HCT116 (cell line): ENCODE results near the gene COL23A1.

Source experiments
- CEBPB ChIP-seq: IDR thresholded peaks from 2 replicates; pipeline ENCODE4 v1.6.1; 2012; ENCODE audit warnings: low read depth
- EZH2phosphoT487 ChIP-seq: fragments of 200-600 bp; IDR thresholded peaks from 2 replicates; pipeline ENCODE4 v1.6.1; 2018; ENCODE audit warnings: antibody characterized with exemption, borderline replicate concordance
- POLR2A ChIP-seq: IDR thresholded peaks from 2 replicates; pipeline ENCODE4 v1.7.0; 2011; ENCODE audit warnings: borderline replicate concordance; ENCODE audit not compliant: insufficient read depth, insufficient read length; ENCODE audit errors: extremely low read depth
- ZNF274 ChIP-seq: fragments of 200-500 bp; sonication (Bioruptor generic); IDR thresholded peaks from 2 replicates; pipeline ENCODE4 v1.6.1; 2014; ENCODE audit warnings: mild to moderate bottlenecking, low read depth, low read length, inconsistent platforms
- TF ChIP-seq, protein P1 (sequence below), 3 experiments: fragments of 200-600 bp in 1 of 3; sonication (generic) in 1 of 3; IDR thresholded peaks in 2 of 3; conservative IDR thresholded peaks in 1 of 3; 2 replicates each; pipeline ENCODE4 v1.5.1; 2012 to 2017; ENCODE audit warnings: low read depth in 2 of 3, low read length in 2 of 3, antibody characterized with exemption in 1 of 3, borderline replicate concordance in 1 of 3, control low read depth in 1 of 3, mild to moderate bottlenecking in 1 of 3, mixed read lengths in 1 of 3, mixed run types in 1 of 3, moderate library complexity in 1 of 3; ENCODE audit not compliant: insufficient read depth in 1 of 3
- TF ChIP-seq, protein P2 (sequence below): IDR thresholded peaks from 2 replicates; pipeline ENCODE4 v1.6.1; 2012

GRCh38 chr5:178366998-178367735, 223.0 kb downstream of the COL23A1 start:
- TF ChIP-seq EZH2phosphoT487 (no peak), POLR2A (no peak), CEBPB (no peak), ZNF274 (no peak)
- TF ChIP-seq, protein P1, sequence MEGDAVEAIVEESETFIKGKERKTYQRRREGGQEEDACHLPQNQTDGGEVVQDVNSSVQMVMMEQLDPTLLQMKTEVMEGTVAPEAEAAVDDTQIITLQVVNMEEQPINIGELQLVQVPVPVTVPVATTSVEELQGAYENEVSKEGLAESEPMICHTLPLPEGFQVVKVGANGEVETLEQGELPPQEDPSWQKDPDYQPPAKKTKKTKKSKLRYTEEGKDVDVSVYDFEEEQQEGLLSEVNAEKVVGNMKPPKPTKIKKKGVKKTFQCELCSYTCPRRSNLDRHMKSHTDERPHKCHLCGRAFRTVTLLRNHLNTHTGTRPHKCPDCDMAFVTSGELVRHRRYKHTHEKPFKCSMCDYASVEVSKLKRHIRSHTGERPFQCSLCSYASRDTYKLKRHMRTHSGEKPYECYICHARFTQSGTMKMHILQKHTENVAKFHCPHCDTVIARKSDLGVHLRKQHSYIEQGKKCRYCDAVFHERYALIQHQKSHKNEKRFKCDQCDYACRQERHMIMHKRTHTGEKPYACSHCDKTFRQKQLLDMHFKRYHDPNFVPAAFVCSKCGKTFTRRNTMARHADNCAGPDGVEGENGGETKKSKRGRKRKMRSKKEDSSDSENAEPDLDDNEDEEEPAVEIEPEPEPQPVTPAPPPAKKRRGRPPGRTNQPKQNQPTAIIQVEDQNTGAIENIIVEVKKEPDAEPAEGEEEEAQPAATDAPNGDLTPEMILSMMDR (IDR thresholded peaks at IDR 0.05 in 2 of 3, conservative IDR thresholded peaks at IDR 0.05 in 1 of 3; ENCODE audit: borderline replicate concordance in 1 of 3, insufficient read depth in 1 of 3, low read depth in 2 of 3, low read length in 2 of 3) = no peak
- TF ChIP-seq, protein P2, sequence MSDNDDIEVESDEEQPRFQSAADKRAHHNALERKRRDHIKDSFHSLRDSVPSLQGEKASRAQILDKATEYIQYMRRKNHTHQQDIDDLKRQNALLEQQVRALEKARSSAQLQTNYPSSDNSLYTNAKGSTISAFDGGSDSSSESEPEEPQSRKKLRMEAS = no peak
